ENCODE measurements around the gene PSKH1. TPM values are rescaled to one million over a fixed set of nuclear protein-coding genes. Genes with fewer than 3 reads are reported as not detected.

Gene PSKH1
- total and polyA plus RNA-seq, 9 of the 15 experiments (the other 6 are each of a cell fraction or from before 2014, with no cell fraction given) = 0.96 to 20.9 (median 9.4) TPM

DNA sequence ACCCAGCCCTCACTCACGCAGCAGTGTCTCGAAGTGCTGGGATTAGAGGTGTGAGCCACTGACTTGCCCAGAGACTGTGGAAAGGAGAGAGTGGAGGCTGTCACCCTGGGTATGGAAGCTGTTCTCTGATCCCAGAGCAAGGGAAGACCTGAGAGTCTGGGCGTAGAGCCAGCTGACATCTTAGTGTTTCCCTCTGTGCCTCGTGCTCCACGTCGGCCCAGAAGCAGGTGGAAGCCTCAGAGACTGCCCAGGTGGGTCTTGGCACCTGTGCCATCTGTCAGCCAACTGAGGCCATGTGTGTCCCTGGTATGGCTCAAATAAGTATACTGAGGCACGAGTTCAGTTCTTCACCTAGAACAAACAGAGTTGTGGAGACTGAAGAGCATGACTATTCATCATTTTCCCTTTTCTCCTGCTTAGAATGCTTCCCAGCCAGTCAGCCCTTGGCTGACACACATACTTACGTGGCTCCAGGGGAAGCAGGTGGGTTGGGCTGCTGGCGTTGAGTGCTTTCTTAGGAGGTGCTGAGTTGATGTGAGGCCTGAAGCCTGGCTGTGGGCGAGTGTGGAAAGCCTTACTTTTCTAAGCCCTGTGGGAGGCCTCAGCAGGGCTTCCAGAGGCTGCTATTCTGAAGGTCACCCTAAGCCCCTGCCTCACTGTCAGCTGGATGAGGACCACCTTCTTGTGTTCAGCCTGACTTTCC is 30.5 kb downstream of the PSKH1 start (continued):
- TF ChIP-seq, protein P1, sequence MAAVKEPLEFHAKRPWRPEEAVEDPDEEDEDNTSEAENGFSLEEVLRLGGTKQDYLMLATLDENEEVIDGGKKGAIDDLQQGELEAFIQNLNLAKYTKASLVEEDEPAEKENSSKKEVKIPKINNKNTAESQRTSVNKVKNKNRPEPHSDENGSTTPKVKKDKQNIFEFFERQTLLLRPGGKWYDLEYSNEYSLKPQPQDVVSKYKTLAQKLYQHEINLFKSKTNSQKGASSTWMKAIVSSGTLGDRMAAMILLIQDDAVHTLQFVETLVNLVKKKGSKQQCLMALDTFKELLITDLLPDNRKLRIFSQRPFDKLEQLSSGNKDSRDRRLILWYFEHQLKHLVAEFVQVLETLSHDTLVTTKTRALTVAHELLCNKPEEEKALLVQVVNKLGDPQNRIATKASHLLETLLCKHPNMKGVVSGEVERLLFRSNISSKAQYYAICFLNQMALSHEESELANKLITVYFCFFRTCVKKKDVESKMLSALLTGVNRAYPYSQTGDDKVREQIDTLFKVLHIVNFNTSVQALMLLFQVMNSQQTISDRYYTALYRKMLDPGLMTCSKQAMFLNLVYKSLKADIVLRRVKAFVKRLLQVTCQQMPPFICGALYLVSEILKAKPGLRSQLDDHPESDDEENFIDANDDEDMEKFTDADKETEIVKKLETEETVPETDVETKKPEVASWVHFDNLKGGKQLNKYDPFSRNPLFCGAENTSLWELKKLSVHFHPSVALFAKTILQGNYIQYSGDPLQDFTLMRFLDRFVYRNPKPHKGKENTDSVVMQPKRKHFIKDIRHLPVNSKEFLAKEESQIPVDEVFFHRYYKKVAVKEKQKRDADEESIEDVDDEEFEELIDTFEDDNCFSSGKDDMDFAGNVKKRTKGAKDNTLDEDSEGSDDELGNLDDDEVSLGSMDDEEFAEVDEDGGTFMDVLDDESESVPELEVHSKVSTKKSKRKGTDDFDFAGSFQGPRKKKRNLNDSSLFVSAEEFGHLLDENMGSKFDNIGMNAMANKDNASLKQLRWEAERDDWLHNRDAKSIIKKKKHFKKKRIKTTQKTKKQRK (IDR thresholded peaks at IDR 0.05; ENCODE audit: borderline replicate concordance, low read depth, low read length) = no peak
- no peak for TF ChIP-seq ZZZ3 (IDR thresholded peaks at IDR 0.05)
- TF ChIP-seq ZNF143 (CRISPR knock-in tag; IDR thresholded peaks at IDR 0.05) = no peak
- TF ChIP-seq ARNT (IDR thresholded peaks at IDR 0.05) = no peak
- no peak for TF ChIP-seq ZNF224 (CRISPR knock-in tag; IDR thresholded peaks at IDR 0.05)
